ENCODE data around the gene SLC27A6.

The SLC27A6 gene

GRCh38 chr5:129063483-129064113 lies 98.3 kb downstream of the SLC27A6 start:
- Histone ChIP-seq H3K9ac (ENCODE audit: low read depth, low read length) (no peak overlapping the region), H3K9me3 (ENCODE audit: control insufficient read depth, insufficient read depth, low read length) (no peaks in the 10 kb centered on the region), H3K4me1 (ENCODE audit: insufficient read depth, low read length) (no peaks in the 10 kb centered on the region), H3K36me3 (ENCODE audit: insufficient read depth, low read length) (no peaks in the 10 kb centered on the region)

- H3K9ac ChIP-seq (ENCODE audit: low read depth, low read length): no peak overlapping the region
- H3K4me1 ChIP-seq (ENCODE audit: insufficient read depth, low read length): no peaks in the 10 kb centered on the region
- H3K36me3 ChIP-seq (ENCODE audit: insufficient read depth, low read length): no peaks in the 10 kb centered on the region
- H3K9me3 ChIP-seq (ENCODE audit: control insufficient read depth, insufficient read depth, low read length): no peaks in the 10 kb centered on the region
These were observed 100.4 kb downstream of the SLC27A6 start for GRCh38 chr5:129065721-129066120.

- Histone ChIP-seq H3K4me1 (ENCODE audit: insufficient read depth, low read length) (no peaks in the 10 kb centered on the region), H3K9me3 (ENCODE audit: control insufficient read depth, insufficient read depth, low read length) (no peaks in the 10 kb centered on the region), H3K36me3 (ENCODE audit: insufficient read depth, low read length) (no peaks in the 10 kb centered on the region), H3K9ac (ENCODE audit: low read depth, low read length) (no peak overlapping the region)
These were observed 102.5 kb downstream of the SLC27A6 start for GRCh38 chr5:129067745-129068144.

GRCh38 chr5:129069292-129069691 lies 104.0 kb downstream of the SLC27A6 start:
- Histone ChIP-seq H3K4me1 (ENCODE audit: insufficient read depth, low read length) (no peaks in the 10 kb centered on the region), H3K9me3 (ENCODE audit: control insufficient read depth, insufficient read depth, low read length) (no peaks in the 10 kb centered on the region), H3K36me3 (ENCODE audit: insufficient read depth, low read length) (no peaks in the 10 kb centered on the region), H3K9ac (ENCODE audit: low read depth, low read length) (no peak overlapping the region)

- Histone ChIP-seq H3K9ac (ENCODE audit: low read depth, low read length) (no peak overlapping the region), H3K4me1 (ENCODE audit: insufficient read depth, low read length) (no peaks in the 10 kb centered on the region), H3K9me3 (ENCODE audit: control insufficient read depth, insufficient read depth, low read length) (no peaks in the 10 kb centered on the region), H3K36me3 (ENCODE audit: insufficient read depth, low read length) (no peaks in the 10 kb centered on the region)
These were observed 107.8 kb downstream of the SLC27A6 start for GRCh38 chr5:129073111-129073510.

- Histone ChIP-seq H3K36me3 (ENCODE audit: insufficient read depth, low read length) (no peaks in the 10 kb centered on the region), H3K4me1 (ENCODE audit: insufficient read depth, low read length) (no peaks in the 10 kb centered on the region), H3K9ac (ENCODE audit: low read depth, low read length) (no peak overlapping the region), H3K9me3 (ENCODE audit: control insufficient read depth, insufficient read depth, low read length) (no peaks in the 10 kb centered on the region)
These were observed 109.6 kb downstream of the SLC27A6 start for GRCh38 chr5:129074903-129075302.

- Histone ChIP-seq H3K9me3 (ENCODE audit: control insufficient read depth, insufficient read depth, low read length) (no peaks in the 10 kb centered on the region), H3K36me3 (ENCODE audit: insufficient read depth, low read length) (no peaks in the 10 kb centered on the region), H3K9ac (ENCODE audit: low read depth, low read length) (no peak overlapping the region), H3K4me1 (ENCODE audit: insufficient read depth, low read length) (no peaks in the 10 kb centered on the region)
These were observed 112.3 kb downstream of the SLC27A6 start for GRCh38 chr5:129077433-129078075.

GRCh38 chr5:129078247-129078646 lies 113.0 kb downstream of the SLC27A6 start:
- H3K9me3 ChIP-seq (ENCODE audit: control insufficient read depth, insufficient read depth, low read length): no peaks in the 10 kb centered on the region
- H3K36me3 ChIP-seq (ENCODE audit: insufficient read depth, low read length): no peaks in the 10 kb centered on the region
- no peak overlapping the region for H3K9ac ChIP-seq (ENCODE audit: low read depth, low read length)
- no peaks in the 10 kb centered on the region for H3K4me1 ChIP-seq (ENCODE audit: insufficient read depth, low read length)

GRCh38 chr5:129078660-129079059 lies 113.4 kb downstream of the SLC27A6 start:
- Histone ChIP-seq H3K4me1 (ENCODE audit: insufficient read depth, low read length) (no peaks in the 10 kb centered on the region), H3K9ac (ENCODE audit: low read depth, low read length) (no peak overlapping the region), H3K9me3 (ENCODE audit: control insufficient read depth, insufficient read depth, low read length) (no peaks in the 10 kb centered on the region), H3K36me3 (ENCODE audit: insufficient read depth, low read length) (no peaks in the 10 kb centered on the region)

- Histone ChIP-seq H3K4me1 (ENCODE audit: insufficient read depth, low read length) (no peaks in the 10 kb centered on the region), H3K9me3 (ENCODE audit: control insufficient read depth, insufficient read depth, low read length) (no peaks in the 10 kb centered on the region), H3K9ac (ENCODE audit: low read depth, low read length) (no peak overlapping the region), H3K36me3 (ENCODE audit: insufficient read depth, low read length) (no peaks in the 10 kb centered on the region)
These were observed 114.2 kb downstream of the SLC27A6 start for GRCh38 chr5:129079496-129079895.

- Histone ChIP-seq H3K9ac (ENCODE audit: low read depth, low read length) (no peak overlapping the region), H3K36me3 (ENCODE audit: insufficient read depth, low read length) (no peaks in the 10 kb centered on the region), H3K4me1 (ENCODE audit: insufficient read depth, low read length) (no peaks in the 10 kb centered on the region), H3K9me3 (ENCODE audit: control insufficient read depth, insufficient read depth, low read length) (no peaks in the 10 kb centered on the region)
These were observed 115.5 kb downstream of the SLC27A6 start for GRCh38 chr5:129080766-129081165.

- Histone ChIP-seq H3K9me3 (ENCODE audit: control insufficient read depth, insufficient read depth, low read length) (no peaks in the 10 kb centered on the region), H3K9ac (ENCODE audit: low read depth, low read length) (no peak overlapping the region), H3K4me1 (ENCODE audit: insufficient read depth, low read length) (no peaks in the 10 kb centered on the region), H3K36me3 (ENCODE audit: insufficient read depth, low read length) (no peaks in the 10 kb centered on the region)
These were observed 117.2 kb downstream of the SLC27A6 start for GRCh38 chr5:129082225-129083136.

All from ES-I3 (cell line).